ENCODE measurements around the gene LRGUK.
A peak's percentile ranks its signal among the peaks of the same experiment; 100 is the strongest.

LRGUK gene

DNA sequence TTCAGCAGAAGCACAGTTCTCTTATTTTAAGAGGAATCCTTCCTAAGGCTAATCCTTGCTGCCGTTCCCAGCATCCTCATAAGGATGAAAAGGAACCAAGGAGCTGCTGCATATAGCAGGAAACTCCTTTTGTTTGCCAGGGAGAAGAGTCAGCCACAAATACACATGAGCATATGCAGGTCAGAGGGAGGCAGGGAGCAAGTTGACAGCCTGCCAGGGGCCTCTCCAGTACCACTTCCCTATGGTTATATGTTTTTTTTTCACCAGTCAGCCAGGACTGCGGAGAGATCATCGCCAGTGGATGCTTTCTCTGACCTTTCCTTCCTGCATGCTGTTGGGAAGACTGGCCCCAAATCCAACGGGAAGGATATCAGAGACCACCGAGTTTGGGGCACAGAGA, 149.8 kb downstream of the LRGUK start:
- no peaks in the 10 kb centered on the region for H3K4me1 ChIP-seq (ENCODE audit: control insufficient read depth, insufficient read depth, low read length)
- no peaks in the 10 kb centered on the region for H3K9me3 ChIP-seq (ENCODE audit: control insufficient read depth, insufficient read depth, low read length)
- H3K36me3 ChIP-seq (ENCODE audit: control insufficient read depth, insufficient read depth, low read length), result no peaks in the 10 kb centered on the region
- no peak overlapping the region for H3K4me3 ChIP-seq (ENCODE audit: low read depth, low read length)
- H3K27me3 ChIP-seq (ENCODE audit: control insufficient read depth, insufficient read depth, low read length), result no peaks in the 10 kb centered on the region
- peak overlapping the region; percentile 41 for H3K9ac ChIP-seq (ENCODE audit: low read depth, low read length)

DNA sequence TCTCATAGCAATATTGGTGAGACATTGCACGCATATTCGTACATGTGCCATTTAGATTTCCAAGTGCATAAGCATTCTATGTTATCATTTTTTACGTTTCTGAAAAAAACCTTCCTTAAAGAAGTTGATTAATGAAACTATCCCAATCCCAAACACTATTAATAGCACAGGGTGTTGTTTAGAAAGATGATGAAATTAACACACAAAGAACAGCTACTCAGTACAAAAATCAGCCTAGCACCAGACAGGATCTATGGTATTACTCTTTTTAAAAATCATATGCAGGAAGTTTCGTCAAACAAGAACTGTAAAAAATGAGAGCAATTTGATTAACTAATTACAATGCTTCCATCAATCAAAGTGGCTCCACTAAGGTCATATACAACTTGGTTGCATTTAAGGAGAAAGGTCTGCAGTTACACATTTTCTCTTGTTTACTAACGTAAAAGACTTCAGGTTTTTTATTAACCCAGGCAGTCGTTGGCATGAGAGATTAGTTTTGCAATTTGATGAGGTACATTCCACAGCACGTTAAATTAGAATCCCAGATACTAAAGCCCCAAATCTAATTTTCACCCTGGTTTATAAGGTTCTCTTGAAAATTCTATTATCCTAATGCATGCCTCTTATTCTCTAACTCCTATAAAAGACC, 151.5 kb downstream of the LRGUK start:
- no peak overlapping the region for H3K4me3 ChIP-seq (ENCODE audit: low read depth, low read length)
- H3K27me3 ChIP-seq (ENCODE audit: control insufficient read depth, insufficient read depth, low read length), result no peaks in the 10 kb centered on the region
- no peak overlapping the region for H3K9ac ChIP-seq (ENCODE audit: low read depth, low read length)
- H3K36me3 ChIP-seq (ENCODE audit: control insufficient read depth, insufficient read depth, low read length), result no peaks in the 10 kb centered on the region
- no peaks in the 10 kb centered on the region for H3K9me3 ChIP-seq (ENCODE audit: control insufficient read depth, insufficient read depth, low read length)
- no peaks in the 10 kb centered on the region for H3K4me1 ChIP-seq (ENCODE audit: control insufficient read depth, insufficient read depth, low read length)

DNA sequence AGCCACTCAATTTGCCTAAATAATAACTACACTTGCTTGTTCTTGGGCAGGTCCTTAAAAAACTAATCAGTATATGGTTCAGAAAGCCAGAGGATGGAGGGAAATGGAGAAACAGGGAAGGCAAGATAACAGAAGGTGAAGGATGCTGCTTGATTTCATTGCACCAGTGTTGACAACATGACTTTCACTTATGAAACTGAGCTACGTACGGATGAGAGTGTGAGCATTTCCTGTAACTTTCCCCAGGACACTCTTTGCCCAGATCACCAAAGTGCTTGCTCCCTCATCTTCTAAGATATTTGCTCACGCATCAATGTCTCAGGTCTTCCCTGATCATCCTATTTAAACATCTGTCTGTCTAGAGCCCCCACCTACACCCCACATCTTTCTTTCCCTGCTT, 152.2 kb downstream of the LRGUK start:
- H3K36me3 ChIP-seq (ENCODE audit: control insufficient read depth, insufficient read depth, low read length), result no peaks in the 10 kb centered on the region
- H3K27me3 ChIP-seq (ENCODE audit: control insufficient read depth, insufficient read depth, low read length), result no peaks in the 10 kb centered on the region
- no peaks in the 10 kb centered on the region for H3K9me3 ChIP-seq (ENCODE audit: control insufficient read depth, insufficient read depth, low read length)
- no peak overlapping the region for H3K4me3 ChIP-seq (ENCODE audit: low read depth, low read length)
- no peak overlapping the region for H3K9ac ChIP-seq (ENCODE audit: low read depth, low read length)
- H3K4me1 ChIP-seq (ENCODE audit: control insufficient read depth, insufficient read depth, low read length), result no peaks in the 10 kb centered on the region

DNA sequence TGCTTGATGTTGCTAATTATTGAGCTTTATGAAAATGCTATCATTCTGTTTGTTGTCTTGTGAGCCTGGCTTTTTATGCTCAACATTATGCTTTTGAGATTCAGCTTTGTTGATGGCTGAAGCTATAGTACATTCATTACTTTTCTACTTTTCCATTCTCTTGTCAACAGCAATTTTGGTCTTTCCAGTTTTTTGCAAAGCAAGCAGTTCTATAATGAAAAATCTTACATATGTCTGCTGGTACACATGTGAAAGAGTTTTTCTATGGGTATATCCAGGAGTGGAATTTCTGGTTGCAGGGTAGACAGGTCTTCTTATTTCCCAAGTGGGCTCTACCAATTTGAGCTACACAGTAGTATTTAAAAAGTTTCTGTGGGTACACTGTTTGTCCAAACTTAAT, 152.8 kb downstream of the LRGUK start:
- H3K27me3 ChIP-seq (ENCODE audit: control insufficient read depth, insufficient read depth, low read length), result no peaks in the 10 kb centered on the region
- no peaks in the 10 kb centered on the region for H3K36me3 ChIP-seq (ENCODE audit: control insufficient read depth, insufficient read depth, low read length)
- H3K9ac ChIP-seq (ENCODE audit: low read depth, low read length), result no peak overlapping the region
- H3K4me1 ChIP-seq (ENCODE audit: control insufficient read depth, insufficient read depth, low read length), result no peaks in the 10 kb centered on the region
- no peak overlapping the region for H3K4me3 ChIP-seq (ENCODE audit: low read depth, low read length)
- no peaks in the 10 kb centered on the region for H3K9me3 ChIP-seq (ENCODE audit: control insufficient read depth, insufficient read depth, low read length)

DNA sequence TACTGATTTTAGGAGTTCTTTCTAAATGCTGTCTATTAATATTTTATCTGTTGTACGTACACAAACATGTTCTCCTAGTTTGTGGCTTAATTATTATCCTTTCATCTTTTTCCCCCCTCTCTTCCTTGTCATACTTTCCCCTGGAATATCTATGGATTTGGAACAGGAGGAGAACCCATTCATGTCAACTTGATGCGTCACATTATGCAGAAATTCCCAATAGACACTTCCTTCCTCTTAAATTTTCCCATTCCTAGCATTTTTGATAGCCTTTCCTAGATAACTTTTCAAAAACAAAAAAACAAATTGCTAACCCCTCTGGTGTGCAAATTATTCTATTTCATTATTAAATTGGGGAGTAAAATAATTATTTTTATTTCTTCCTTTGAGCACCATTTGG, 153.4 kb downstream of the LRGUK start:
- Histone ChIP-seq H3K9ac (ENCODE audit: low read depth, low read length) (no peak overlapping the region), H3K4me1 (ENCODE audit: control insufficient read depth, insufficient read depth, low read length) (no peaks in the 10 kb centered on the region), H3K4me3 (ENCODE audit: low read depth, low read length) (no peak overlapping the region), H3K36me3 (ENCODE audit: control insufficient read depth, insufficient read depth, low read length) (no peaks in the 10 kb centered on the region), H3K9me3 (ENCODE audit: control insufficient read depth, insufficient read depth, low read length) (no peaks in the 10 kb centered on the region), H3K27me3 (ENCODE audit: control insufficient read depth, insufficient read depth, low read length) (no peaks in the 10 kb centered on the region)

DNA sequence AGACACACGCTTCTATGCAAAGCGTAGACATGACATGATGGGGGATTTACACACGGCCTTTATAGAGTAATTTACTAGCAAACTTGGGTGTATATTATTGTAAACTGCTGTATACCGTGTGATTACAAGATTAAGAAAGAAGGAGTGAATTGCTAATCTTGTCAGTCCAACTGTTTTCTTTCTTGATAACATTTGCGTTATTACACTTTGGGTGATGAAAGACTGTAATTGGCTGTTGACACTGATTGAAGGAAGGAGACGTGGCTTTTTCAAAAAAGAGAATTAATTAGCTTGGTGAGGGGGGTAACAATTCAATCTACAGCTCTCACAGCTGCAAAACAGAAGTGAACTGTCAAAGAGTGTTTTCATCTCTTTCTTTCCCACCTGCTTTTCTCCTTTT, 156.9 kb downstream of the LRGUK start:
- no peak overlapping the region for H3K4me3 ChIP-seq (ENCODE audit: low read depth, low read length)
- H3K9ac ChIP-seq (ENCODE audit: low read depth, low read length), result no peak overlapping the region
- no peaks in the 10 kb centered on the region for H3K27me3 ChIP-seq (ENCODE audit: control insufficient read depth, insufficient read depth, low read length)
- no peaks in the 10 kb centered on the region for H3K9me3 ChIP-seq (ENCODE audit: control insufficient read depth, insufficient read depth, low read length)
- H3K36me3 ChIP-seq (ENCODE audit: control insufficient read depth, insufficient read depth, low read length), result no peaks in the 10 kb centered on the region
- peaks cover 3% of the 10 kb centered on the region for H3K4me1 ChIP-seq (ENCODE audit: control insufficient read depth, insufficient read depth, low read length)

DNA sequence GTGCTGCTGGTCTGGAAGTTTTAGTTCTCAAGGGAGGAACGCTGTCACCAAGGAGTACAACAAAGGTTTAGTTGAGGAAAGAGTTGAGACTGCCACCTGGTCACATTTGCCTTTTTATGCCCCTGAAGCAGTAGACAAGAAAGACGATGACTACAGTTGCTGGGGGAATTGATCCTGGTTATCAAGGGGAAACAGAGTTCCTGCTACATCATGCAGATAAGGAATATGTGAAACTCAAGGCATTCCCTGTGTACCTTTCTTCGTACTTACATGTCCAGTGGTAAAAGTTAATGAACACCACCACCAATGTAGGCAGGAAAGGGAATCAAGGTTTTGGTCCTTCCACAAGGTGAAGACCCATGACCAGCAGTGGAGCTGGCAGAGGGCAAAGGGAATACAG, 157.8 kb downstream of the LRGUK start:
- no peaks in the 10 kb centered on the region for H3K9me3 ChIP-seq (ENCODE audit: control insufficient read depth, insufficient read depth, low read length)
- no peaks in the 10 kb centered on the region for H3K36me3 ChIP-seq (ENCODE audit: control insufficient read depth, insufficient read depth, low read length)
- no peak overlapping the region for H3K9ac ChIP-seq (ENCODE audit: low read depth, low read length)
- H3K27me3 ChIP-seq (ENCODE audit: control insufficient read depth, insufficient read depth, low read length), result no peaks in the 10 kb centered on the region
- peaks cover 3% of the 10 kb centered on the region for H3K4me1 ChIP-seq (ENCODE audit: control insufficient read depth, insufficient read depth, low read length)
- H3K4me3 ChIP-seq (ENCODE audit: low read depth, low read length), result no peak overlapping the region

DNA sequence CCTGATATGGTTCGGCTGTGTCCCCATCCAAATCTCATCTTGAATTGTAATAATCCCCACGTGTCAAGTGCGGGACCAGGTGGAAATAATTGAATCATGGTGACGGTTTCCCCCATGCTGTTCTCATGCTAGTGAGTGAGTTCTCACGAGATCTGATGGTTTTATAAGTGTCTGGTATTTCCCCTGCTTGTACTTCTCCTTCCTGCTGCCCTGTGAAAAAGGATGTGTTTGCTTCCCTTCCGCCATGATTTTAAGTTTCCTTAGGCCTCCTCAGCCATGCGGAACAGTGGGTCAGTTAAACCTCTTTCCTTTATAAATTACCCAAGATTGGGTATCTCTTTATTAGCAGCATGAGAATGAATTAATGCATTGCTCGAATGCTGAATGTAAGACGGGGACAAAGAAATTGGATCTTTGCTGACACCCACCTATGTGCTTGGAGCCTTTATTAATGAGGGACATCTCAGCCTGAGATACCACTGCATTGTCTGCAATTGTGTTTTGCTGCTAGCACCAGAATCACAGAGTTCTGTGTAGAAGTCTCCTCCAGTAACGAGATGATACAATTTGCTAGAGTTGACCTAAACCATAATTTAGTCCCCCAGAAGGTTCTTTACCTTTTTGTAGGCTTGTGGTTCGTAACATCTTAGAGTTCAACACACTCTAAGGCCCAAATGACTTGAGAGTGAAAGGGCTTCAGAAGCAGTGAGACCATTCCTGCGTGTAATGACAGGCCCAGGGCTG, 160.9 kb downstream of the LRGUK start:
- H3K9ac ChIP-seq (ENCODE audit: low read depth, low read length), result no peak overlapping the region
- H3K27me3 ChIP-seq (ENCODE audit: control insufficient read depth, insufficient read depth, low read length), result no peaks in the 10 kb centered on the region
- H3K4me1 ChIP-seq (ENCODE audit: control insufficient read depth, insufficient read depth, low read length), result peaks cover 3% of the 10 kb centered on the region
- no peaks in the 10 kb centered on the region for H3K36me3 ChIP-seq (ENCODE audit: control insufficient read depth, insufficient read depth, low read length)
- no peak overlapping the region for H3K4me3 ChIP-seq (ENCODE audit: low read depth, low read length)
- no peaks in the 10 kb centered on the region for H3K9me3 ChIP-seq (ENCODE audit: control insufficient read depth, insufficient read depth, low read length)

DNA sequence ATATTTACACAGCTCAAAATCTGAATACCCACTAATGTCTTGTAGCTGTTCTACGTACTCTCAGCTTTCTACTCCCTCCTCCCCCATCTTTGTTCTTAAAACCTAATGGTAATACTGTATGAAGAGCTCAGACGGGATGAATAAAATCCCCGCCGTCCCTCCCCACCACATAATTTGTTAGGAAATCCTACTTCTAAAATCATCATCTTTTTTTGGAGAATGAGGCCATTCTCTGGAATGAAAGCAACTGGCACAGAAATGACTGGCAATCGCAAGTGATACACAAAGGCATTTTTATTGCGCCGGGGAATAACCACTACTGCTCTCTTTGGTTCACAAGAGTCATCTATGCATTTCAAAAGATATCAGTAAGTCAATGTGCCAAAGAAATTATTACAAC, 162.3 kb downstream of the LRGUK start:
- Histone ChIP-seq H3K27me3 (ENCODE audit: control insufficient read depth, insufficient read depth, low read length) (no peaks in the 10 kb centered on the region), H3K4me1 (ENCODE audit: control insufficient read depth, insufficient read depth, low read length) (peaks cover 3% of the 10 kb centered on the region), H3K9me3 (ENCODE audit: control insufficient read depth, insufficient read depth, low read length) (no peaks in the 10 kb centered on the region), H3K4me3 (ENCODE audit: low read depth, low read length) (no peak overlapping the region), H3K36me3 (ENCODE audit: control insufficient read depth, insufficient read depth, low read length) (peaks cover 3% of the 10 kb centered on the region), H3K9ac (ENCODE audit: low read depth, low read length) (no peak overlapping the region)

DNA sequence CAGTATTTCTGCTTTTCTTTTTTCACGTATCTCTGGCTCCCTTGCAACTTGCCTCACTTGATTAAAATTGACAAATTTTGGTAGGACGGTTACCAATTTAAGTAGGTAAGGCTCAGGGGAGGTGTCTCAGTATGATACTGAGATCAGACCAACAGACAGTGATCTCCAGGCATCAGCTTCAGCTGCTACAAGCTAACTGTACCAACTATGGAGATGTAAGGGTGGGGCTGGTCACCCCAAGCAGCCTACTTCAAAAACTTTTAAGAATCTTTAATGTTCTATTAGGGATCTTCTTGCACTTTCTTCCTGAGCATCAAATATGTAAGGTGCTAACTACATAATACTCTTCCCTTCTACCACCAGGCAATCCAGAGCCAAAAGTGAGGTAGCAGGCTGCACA, 162.7 kb downstream of the LRGUK start:
- H3K36me3 ChIP-seq (ENCODE audit: control insufficient read depth, insufficient read depth, low read length), result peaks cover 7% of the 10 kb centered on the region
- H3K27me3 ChIP-seq (ENCODE audit: control insufficient read depth, insufficient read depth, low read length), result no peaks in the 10 kb centered on the region
- H3K4me1 ChIP-seq (ENCODE audit: control insufficient read depth, insufficient read depth, low read length), result peaks cover 3% of the 10 kb centered on the region
- H3K4me3 ChIP-seq (ENCODE audit: low read depth, low read length), result no peak overlapping the region
- no peaks in the 10 kb centered on the region for H3K9me3 ChIP-seq (ENCODE audit: control insufficient read depth, insufficient read depth, low read length)
- H3K9ac ChIP-seq (ENCODE audit: low read depth, low read length), result no peak overlapping the region

DNA sequence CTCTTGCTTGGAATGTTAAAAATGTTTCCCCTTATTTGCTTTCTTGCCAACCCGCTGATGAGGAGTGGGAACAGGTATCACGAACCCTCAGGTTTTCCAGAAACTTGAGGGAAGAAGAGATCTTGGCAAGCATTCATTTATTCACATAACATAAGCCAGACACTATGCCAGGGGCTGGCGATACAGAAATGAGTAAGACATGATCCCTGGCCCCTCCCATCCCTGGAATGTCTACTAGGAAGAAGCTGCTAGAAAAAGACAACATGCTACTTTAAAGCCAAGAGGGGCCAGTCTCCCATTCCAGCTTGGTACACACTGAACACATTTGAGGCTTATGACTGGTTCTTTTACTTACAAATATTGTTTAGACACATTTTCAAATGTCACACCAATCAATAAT, 163.1 kb downstream of the LRGUK start:
- H3K9me3 ChIP-seq (ENCODE audit: control insufficient read depth, insufficient read depth, low read length), result no peaks in the 10 kb centered on the region
- no peaks in the 10 kb centered on the region for H3K27me3 ChIP-seq (ENCODE audit: control insufficient read depth, insufficient read depth, low read length)
- peaks cover 3% of the 10 kb centered on the region for H3K4me1 ChIP-seq (ENCODE audit: control insufficient read depth, insufficient read depth, low read length)
- H3K9ac ChIP-seq (ENCODE audit: low read depth, low read length), result no peak overlapping the region
- H3K36me3 ChIP-seq (ENCODE audit: control insufficient read depth, insufficient read depth, low read length), result peaks cover 9% of the 10 kb centered on the region
- no peak overlapping the region for H3K4me3 ChIP-seq (ENCODE audit: low read depth, low read length)

DNA sequence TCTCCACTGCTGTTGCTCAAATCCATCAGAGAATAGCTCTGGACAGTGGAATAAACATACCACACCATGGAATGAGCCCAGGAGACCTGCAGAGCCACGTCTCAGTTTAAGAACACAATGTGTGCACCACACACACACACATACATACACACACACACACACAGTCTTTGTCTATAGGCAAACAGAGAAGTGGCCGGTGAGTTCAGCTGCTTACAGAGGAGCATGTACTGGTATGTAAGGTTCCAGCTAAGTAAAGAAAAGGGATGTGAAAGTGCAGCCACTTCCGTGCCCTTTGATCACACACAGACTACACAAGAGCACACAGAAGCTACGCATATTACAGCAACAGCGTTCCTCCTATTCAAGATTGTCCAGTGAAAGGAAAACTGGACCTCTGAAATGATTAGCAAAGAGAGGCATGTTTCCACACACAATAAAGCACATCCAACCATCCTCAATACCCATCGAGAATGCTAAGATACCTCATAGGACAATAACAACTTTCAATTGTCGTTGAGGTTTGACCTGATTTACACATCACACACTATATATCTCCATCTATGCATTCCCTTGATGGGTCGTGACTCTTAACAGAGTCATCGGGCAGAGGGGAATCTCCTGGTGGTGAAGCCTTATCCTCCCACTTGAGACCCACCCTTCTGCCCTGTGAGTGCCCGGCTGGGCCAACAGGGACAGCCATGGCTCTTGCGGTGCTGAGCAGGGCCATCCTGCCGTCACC, 166.0 kb downstream of the LRGUK start:
- H3K4me3 ChIP-seq (ENCODE audit: low read depth, low read length), result no peak overlapping the region
- H3K9me3 ChIP-seq (ENCODE audit: control insufficient read depth, insufficient read depth, low read length), result no peaks in the 10 kb centered on the region
- no peaks in the 10 kb centered on the region for H3K27me3 ChIP-seq (ENCODE audit: control insufficient read depth, insufficient read depth, low read length)
- H3K4me1 ChIP-seq (ENCODE audit: control insufficient read depth, insufficient read depth, low read length), result peaks cover 2% of the 10 kb centered on the region
- H3K9ac ChIP-seq (ENCODE audit: low read depth, low read length), result no peak overlapping the region
- H3K36me3 ChIP-seq (ENCODE audit: control insufficient read depth, insufficient read depth, low read length), result peaks cover 9% of the 10 kb centered on the region

Measured in iPS-15b (cell line).